Epithelial cell of proximal tubule (primary cell): Measurements from ENCODE around the gene PI4K2A. TPM values are rescaled to one million over a fixed set of nuclear protein-coding genes. Genes with fewer than 3 reads are reported as not detected.

Source experiments
- DNase-seq: peaks from one replicate; pipeline ENCODE4 v3.0.0-alpha.2; 2011; ENCODE audit warnings: low read depth
- H3K4me3 ChIP-seq: 2 replicates; pipeline ENCODE4 v1.5.1; 2011; ENCODE audit warnings: low read depth, mild to moderate bottlenecking, low read length
- CTCF ChIP-seq: conservative IDR thresholded peaks from 2 replicates; pipeline ENCODE4 v1.5.1; 2012; ENCODE audit warnings: low read depth, mild to moderate bottlenecking, low read length
- total RNA-seq: library from RNA; depleted of rRNA; stranded (reverse); fragments of >200 nt; gene quantifications from 2 replicates; pipeline ENCODE4 v1.2.3, GENCODE V29; 2015

PI4K2A gene
- total RNA-seq, 1 donor from 2014 or later: 14.0 TPM

- no peak for DNase-seq
- TF ChIP-seq CTCF: no peak
- no peak overlapping the region for H3K4me3 ChIP-seq
Measured at GRCh38 chr10:97708167-97708566, 67.7 kb downstream of the PI4K2A start.

- no peak for DNase-seq
- peak; percentile 75 for TF ChIP-seq CTCF
- H3K4me3 ChIP-seq: no peak overlapping the region
Measured at GRCh38 chr10:97708976-97709946, 68.8 kb downstream of the PI4K2A start.

GRCh38 chr10:97711640-97712572 is 71.4 kb downstream of the PI4K2A start:
- TF ChIP-seq CTCF: no peak

GRCh38 chr10:97713339-97713825 is 72.9 kb downstream of the PI4K2A start, which contains the start of gene MARVELD1:
TSS of gene MARVELD1 (plus strand) at chr10:97713730. CDS start at chr10:97713877, 147 bp downstream.
- peak within 1 kb of the TSS; percentile 68 for H3K4me3 ChIP-seq
- no peak for DNase-seq
- TF ChIP-seq CTCF: no peak

More at GRCh38 chr10:97711640-97712572, 71.4 kb downstream of the PI4K2A start:
- no peak overlapping the region for H3K4me3 ChIP-seq
- no peak for DNase-seq

GRCh38 chr10:97713826-97714400 is 73.4 kb downstream of the PI4K2A start:
- no peak for DNase-seq
- H3K4me3 ChIP-seq: peak overlapping the region; percentile 68
- peak; percentile 19 for TF ChIP-seq CTCF

GRCh38 chr10:97714401-97715258 is 74.2 kb downstream of the PI4K2A start:
- DNase-seq: no peak
- no peak for TF ChIP-seq CTCF
- H3K4me3 ChIP-seq: peak overlapping the region; percentile 68
